Fibroblast of lung (primary cell): ENCODE results near the gene AMMECR1L.

Experiments
- EZH2 ChIP-seq: IDR thresholded peaks from 2 replicates; pipeline ENCODE4 v1.5.1; 2012; ENCODE audit warnings: low read length, control low read depth, mild to moderate bottlenecking; ENCODE audit errors: missing control alignments
- TF ChIP-seq, protein P1 (sequence below), 2 donors: IDR thresholded peaks in 1 of 2; conservative IDR thresholded peaks in 1 of 2; 1 replicate in 1 of 2; 2 replicates in 1 of 2; pipeline ENCODE4 v1.5.1; 2011 to 2012; ENCODE audit warnings: low read length in 2 of 2, control low read depth in 1 of 2, inconsistent platforms in 1 of 2, low read depth in 1 of 2, mild to moderate bottlenecking in 1 of 2

- TF ChIP-seq, protein P1, sequence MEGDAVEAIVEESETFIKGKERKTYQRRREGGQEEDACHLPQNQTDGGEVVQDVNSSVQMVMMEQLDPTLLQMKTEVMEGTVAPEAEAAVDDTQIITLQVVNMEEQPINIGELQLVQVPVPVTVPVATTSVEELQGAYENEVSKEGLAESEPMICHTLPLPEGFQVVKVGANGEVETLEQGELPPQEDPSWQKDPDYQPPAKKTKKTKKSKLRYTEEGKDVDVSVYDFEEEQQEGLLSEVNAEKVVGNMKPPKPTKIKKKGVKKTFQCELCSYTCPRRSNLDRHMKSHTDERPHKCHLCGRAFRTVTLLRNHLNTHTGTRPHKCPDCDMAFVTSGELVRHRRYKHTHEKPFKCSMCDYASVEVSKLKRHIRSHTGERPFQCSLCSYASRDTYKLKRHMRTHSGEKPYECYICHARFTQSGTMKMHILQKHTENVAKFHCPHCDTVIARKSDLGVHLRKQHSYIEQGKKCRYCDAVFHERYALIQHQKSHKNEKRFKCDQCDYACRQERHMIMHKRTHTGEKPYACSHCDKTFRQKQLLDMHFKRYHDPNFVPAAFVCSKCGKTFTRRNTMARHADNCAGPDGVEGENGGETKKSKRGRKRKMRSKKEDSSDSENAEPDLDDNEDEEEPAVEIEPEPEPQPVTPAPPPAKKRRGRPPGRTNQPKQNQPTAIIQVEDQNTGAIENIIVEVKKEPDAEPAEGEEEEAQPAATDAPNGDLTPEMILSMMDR (conservative IDR thresholded peaks at IDR 0.05 in 1 of 2, IDR thresholded peaks at IDR 0.05 in 1 of 2; ENCODE audit: low read depth in 1 of 2, low read length in 2 of 2) = no peak
- no peak for TF ChIP-seq EZH2
These were observed 50.8 kb downstream of the AMMECR1L start for GRCh38 chr2:127834951-127835350.
